Stimulated activated CD8-positive, alpha-beta memory T cell treated with anti-CD3 and anti-CD28 coated beads, Interleukin-12 subunit alpha, Interleukin-12 subunit beta, amount 100 ng/mL, for 24 hours (primary cell): ENCODE measurements around the gene CISH.

Source experiments
- DNase-seq: peaks from one replicate; pipeline ENCODE4 v3.0.0-alpha.2; 2020; ENCODE audit errors: extremely low read depth

CISH gene, protein sequence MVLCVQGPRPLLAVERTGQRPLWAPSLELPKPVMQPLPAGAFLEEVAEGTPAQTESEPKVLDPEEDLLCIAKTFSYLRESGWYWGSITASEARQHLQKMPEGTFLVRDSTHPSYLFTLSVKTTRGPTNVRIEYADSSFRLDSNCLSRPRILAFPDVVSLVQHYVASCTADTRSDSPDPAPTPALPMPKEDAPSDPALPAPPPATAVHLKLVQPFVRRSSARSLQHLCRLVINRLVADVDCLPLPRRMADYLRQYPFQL

DNA sequence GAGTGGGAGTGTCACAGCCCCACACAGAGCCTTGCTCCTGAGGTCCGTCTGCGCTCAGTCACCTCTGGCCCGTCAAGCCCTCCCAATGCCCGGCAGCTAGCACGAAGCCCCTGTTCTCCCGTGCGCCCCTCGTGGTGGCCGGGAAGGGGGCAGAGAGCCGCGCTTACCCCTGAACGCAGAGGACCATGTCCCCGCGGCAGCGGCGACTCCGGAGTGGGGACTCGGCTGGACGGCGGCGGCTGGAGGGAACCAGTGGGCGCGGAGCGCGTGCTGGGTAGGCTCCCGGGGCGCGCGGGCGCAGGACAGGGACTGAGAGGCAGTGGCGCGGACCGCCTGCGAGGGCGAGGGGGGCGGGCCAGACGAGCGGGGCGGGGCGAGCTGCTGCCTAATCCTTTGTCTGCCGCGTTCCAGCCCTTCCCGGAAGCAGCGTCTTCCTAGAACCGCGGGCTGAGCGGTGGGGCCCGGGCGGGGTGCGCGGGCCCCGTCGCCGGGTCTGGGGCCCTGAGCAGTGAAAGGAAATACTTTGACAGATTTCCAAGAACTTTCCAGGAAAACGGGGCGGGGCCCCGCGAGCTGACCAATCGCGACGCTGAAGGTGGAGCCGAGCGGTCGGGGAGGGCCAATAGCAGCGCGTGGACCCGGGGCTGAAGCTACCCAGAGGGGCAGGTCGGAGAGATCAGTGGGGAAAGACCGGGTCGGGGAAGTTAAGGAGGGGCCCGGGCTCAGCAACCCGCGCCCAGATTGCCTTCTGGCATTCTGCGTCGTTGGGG lies at the start of gene CISH:
TSS of gene CISH (minus strand) at position 311 of the 770 bp plus-strand sequence. CDS start at position 187, 124 bp downstream.
- DNase-seq: peak; percentile 91

DNA sequence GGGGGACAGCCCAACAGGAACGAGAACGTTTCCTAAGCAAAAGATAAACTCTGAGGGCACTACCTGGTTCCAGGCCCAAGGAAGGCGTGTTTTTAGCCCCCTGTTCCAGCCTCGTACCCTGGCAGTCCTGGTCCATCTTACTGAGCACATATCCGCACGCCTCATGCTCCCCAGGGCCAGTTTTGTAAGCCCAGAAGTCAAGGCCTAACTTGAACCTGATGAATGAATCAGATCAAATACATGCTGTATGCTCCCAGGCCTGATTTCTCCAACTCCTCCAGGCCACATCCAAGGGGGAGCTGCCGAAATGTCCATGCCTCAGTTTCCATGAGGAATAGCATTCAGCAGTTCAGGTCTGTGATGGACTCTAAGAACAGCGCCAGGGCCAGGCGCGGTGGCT lies 48.8 kb upstream of the CISH start:
- no peak for DNase-seq

DNA sequence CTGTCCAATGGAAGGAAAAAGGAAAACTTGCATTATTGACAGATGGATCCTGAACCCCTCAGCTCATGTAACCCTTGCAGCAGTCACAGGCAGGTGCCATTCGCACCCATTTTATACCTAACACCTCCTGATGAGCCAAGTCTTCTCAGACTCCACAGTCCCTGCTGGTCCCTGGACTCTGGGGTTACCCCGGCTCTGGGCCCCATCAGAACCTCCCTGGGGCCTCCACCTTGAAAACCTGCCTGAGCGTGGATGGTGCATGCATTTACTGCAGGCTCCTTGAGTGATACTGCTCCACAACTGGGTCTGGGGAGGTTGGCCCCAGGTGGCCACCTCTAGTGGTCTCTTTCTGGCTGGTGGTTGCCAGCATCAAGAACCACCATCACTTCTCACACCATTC lies 47.3 kb upstream of the CISH start:
- DNase-seq: no peak

DNA sequence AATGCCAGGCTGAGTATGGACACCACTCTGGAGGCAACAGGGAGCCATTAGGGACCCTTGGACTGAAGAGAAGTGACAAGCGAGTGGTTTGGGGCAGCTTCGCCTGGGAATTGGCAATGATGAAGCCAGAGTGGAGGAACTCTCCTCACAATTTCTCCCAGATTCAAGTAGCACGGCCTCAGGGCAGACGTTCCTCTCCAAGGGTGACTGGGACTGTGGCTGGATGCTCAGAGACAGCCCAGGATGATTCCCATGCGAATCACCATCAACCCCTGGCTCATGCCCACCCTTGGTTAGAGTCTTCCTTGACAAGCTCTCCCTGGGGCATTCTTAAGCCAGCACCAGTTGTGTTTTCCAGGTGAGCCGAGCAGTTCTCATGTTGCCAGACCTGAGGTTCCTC lies 46.8 kb upstream of the CISH start:
- no peak for DNase-seq

DNA sequence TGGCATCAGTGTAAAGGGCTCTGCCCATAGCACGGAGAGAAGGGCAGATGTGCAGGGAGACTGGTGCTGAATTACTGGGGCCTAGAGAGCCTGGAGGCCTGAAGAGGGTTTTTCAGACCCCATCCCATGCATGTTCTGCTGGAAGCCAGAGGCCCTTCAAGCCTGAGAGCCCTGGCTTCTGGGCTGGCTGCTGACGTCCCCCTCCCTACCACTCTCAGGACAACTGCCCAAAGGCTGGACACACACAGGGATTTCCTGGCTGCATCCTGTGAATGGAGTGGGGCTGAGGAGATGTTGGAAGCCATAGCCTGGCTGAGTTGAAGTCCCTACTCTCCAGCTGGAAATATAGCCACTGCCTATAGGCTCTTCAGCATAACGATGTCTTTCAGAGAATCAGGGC lies 46.2 kb upstream of the CISH start:
- no peak for DNase-seq

DNA sequence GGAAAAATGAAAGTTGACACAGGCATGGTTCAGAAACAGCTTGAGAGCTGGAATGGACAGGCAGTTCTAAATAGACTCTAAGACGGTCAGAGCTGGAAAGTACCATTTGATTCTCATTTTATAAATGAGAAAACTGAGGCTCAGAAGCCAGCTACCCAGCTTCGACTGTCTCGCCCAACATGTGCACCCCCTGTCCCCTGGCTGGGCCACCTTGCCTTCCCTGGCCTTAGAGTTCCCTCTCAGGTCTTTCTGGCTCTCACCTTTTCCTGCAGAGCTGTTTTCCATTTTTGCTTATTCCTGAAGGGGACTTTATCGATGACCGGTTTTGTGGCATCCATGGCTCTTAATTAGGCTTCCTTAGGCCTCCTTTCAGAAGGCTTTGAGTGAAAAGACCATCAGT lies 45.8 kb upstream of the CISH start:
- no peak for DNase-seq

DNA sequence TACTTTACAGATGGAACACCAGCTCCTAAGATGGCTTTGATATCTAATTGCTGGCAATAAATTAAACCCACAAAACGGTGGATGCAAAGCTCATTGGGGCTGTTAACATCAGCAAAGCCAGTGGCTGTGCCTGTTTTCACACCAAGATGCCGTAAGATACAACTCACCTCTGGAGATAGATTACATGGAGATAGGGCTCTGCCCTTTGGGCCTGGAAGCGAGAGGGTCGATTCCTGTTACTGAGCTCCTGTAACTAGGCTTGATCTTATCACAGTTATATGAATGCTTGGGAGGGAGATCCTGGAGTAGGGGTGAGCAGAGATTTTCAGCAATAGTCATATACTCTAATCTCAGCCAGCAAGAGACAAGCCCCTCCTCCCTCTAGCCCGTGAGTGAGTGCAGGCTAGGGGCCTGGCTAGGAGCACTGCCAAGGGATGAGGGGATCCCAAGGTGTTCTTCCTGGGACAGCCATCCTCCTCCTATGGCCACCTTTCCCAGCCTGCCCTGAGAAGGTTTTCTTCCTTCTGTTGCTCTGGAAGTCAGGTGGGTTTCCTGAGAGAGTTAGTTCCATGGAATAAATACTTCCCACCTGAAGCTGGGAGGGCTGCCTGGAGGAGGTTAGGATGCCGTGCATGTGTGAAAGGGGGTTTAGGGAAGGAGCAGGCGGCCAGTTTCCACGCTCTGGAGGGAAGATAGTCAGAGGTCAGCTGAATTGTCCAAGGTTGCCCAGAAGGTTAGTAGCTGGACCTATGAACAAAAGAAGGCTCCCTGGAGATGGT lies 45.0 kb upstream of the CISH start:
- no peak for DNase-seq

DNA sequence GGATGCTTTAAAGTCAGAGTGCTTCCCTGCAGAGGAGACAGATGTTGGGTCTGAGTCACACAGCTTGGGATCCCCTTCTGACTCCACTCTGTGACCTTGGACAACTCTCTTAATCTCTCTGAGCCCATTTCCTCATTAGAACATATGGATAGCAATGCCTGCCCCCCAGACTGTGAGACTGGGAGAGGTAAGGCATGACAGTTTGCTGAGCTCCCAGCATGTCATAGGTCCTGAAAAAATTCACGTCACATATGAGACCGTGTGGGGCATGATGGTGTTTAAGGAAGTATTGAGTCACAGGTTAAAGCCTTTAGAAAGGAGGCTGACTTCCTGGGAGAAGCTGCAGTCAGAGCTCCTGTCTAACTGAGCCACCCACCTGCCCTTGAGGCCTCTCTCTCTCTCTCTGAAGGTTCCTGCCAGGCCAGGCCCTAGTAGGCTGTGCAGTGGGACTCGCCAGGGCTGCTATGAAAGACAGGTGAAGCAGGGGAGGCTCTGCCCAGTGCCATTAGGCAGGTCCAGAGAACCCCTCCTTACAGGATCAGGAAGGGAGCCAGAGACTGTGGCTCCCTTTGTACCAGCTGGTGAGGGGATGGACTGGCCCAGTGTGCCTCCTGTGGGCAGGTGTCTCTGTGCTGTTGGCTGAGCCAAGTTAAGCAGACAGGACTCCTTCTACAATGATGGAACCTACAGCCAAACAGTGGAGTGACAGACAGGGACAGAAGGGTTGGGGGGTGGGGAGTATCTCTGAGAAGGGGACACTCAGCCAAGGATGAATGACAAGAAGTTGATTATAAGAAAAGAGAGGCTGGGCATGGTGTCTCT lies 43.6 kb upstream of the CISH start:
- no peak for DNase-seq

DNA sequence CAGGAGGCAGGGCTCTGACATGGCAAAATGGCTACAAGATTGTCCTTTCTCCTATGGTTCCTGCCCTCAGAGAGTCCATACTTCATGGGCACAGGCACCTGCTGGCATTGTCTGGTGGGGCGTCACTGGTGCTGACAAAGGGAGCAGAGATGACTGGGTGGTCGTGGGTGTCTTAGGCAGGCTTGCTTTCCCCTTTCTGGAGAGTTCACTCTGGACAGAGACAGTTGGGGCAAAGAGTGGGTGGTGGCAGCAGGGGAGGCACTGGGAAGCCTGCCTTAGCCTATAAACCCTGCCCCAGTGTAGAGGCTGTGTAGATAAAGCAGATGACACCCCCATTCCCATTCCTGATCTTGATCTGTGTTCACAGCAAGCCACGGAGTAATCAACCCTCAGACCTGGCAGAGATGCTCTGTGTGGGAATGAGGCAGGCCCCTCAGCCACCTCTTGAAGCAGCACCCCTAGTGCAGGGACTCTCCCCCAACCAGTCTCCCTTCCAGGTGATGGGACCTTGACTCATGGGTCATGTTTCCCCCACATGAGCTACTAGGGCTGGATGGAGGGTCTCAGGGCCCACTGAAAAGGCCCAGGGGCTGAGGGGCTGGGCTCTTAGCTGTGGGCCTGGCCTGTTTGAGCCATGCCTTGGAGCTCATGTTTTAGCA lies 42.5 kb upstream of the CISH start:
- DNase-seq: no peak

DNA sequence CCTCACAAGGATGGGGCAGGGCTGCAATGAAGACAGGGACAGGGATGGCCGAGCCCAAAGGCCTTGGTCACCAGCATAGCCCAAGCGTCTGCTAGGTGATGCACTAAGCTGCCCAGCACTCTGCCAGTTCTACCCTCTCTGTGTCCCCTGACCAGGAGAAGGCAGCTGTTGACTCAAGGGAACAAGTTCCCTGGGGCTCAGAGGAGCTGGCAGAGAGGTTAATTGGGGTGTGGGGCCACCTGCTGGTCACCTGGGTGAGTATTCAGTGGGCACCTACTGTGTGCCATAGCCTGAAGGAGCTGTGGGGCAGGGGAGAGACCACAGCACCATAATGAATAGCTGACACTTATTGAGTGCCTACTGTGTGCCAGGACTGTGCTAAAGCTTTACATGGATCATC lies 41.1 kb upstream of the CISH start:
- DNase-seq: no peak

DNA sequence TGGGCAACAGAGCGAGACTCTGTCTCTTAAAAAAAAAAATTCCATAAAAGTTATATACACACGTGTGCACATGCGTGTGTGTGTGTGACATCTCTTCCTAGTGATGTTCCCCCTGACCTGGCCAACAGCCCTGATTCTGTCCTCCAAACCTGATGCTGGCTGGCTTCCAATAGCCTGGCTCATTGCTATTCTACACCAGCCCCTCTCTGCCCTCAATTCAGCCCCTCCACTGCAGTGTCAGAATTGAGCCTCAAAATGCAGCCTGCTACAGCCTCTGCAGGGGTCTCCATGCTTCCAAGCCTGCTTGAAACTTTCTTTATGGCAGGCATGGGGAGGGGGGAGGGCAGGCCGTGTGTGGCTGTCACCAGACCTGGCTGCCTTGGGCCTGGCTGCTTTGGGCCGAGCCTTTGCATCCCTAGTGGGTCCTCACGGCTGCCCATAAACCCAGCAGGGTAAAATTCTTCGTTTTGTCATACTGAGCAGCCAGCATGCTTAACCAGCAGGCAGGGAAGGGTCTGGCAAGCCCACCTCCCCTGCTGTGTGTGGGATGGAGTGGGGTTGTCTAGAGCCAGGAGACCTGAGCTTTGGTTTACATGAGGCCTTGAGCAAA lies 40.5 kb upstream of the CISH start:
- DNase-seq: no peak

DNA sequence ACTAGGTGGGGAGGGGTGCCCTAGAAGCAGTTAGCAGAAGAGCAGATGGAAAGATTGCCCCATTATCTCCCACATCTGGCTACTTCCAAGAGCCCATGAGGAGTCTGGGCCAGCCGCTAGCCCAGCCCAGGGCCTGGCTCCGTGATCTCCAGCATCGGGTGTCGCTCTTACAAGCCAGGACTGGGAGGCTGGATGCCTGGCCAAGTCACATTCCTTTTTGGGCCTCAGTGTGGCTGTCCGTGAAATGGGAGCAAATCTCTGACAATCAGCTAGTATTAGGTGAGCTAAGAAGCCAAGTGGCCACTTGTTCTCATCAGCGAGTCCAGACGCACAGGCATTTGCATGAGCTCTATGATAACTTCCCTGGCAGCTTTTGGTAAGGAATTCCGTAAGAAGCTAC lies 39.9 kb upstream of the CISH start:
- no peak for DNase-seq

DNA sequence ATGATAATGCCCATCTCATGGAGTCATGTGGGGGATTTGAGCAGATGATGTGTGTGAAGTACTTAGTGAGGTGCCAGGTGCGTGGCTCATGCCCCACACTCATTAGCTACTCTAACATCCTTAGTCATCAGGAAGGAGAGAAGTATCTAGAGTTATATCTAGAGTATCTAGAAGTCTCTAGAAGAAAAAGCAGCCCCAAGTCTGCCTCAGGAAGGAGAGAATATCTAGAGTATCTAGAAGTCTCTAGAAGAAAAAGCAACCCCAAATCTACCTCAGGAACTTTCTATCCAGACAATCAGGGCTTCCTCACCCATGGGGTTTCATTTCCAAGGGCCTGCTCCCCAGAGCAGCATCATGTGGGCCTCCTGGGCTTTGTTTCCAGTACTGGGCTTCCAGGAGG lies 38.4 kb upstream of the CISH start:
- DNase-seq: no peak

DNA sequence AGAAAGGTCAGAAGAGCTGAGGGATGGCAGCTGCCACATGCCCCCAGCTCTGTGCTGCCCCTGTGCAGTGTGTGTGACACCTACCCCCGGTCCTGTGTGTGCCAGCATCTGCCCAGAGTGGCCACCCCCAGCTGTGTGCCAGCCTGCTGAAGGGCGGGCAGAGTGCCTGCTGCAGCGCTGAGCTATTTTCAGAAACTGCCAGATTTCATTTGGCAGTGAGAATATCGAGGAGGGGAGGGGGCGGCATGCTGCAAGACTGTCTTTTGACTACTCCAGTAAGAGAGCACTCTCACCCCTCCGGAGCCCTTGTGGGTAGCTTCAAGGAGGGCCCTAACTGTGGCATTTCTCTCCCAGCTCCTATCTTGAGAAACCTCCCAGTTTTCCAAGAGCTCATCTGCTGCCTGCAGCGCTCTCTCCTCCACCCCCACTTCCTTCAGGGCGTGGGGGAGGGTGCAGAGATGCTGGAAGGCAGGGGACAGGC lies 37.9 kb upstream of the CISH start:
- no peak for DNase-seq

DNA sequence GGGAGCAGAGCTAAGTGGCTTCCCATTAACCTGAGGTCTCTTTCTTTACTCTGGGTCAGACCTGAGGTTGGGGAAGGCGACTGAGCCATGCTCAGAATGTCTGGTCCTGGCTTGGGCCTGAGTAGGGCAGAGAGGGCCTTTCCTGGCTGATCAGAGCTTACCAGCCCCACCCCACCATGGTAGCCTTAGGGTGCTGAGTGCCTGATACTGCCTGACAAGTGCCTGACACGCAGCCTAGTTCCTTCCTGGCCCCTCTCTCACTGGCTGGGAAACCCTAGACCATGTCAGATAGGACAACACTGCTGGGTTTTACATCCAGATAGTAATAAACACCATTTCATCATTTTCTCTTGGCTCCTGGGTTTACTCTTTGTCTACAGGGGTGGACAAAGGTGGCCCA lies 37.4 kb upstream of the CISH start:
- no peak for DNase-seq

DNA sequence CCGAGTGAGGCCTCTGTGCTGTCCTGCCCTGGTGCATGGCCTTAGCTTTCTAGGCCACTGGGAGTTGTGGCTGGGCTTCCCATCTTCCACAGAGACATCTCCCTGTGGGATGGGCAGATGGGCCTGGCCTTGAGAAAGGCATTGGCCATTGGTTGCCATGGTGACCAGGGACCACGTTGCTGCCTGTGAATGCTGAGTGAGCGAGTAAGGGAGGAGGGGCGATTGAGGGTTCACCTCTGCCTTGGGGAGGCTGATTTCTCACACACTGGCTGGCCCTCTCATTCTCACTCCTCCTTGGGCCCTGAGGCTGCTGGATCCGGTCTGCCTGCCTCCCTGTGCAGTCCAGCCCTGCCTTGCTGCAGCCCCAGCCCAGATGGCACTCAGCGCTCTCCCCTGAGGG lies 36.7 kb upstream of the CISH start:
- DNase-seq: no peak

DNA sequence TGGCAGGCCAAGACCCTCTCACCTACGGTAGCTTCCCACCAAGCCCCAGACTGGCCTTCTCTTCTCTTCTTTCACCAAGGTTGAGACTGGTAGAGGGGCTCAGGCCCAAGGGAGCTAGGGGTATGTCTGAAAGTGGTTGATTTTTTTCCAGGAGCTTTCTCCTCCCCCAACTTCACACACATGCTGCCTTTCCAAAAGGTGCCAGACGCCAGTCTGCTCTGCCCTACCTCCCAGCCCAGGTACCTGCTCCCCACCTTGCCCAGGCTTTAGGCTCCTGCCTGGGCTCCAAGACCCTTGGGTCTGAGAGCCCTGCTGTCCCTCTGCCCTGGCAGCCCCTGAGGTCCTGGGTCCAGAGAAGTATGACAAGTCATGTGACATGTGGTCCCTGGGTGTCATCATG lies 33.8 kb upstream of the CISH start:
- DNase-seq: no peak

DNA sequence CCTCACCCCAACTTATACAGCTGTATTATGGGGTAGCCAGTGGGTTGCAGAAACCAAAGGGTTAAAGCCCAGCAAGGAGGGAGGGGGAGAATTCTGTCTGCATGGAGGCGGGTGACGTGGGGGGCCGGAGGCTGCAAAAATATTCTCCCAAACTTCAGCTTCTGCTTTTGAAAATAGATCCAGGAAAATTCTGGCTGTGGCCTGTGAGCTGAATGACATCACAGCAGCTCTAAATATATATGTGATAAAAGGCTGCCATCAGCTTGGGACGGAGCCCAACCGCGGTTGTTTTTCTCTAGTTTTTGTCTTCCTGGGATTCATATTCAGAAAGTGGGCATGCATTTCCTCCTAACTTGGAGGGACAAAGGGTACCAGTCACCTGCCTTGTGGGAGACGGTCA lies 33.0 kb upstream of the CISH start:
- no peak for DNase-seq

DNA sequence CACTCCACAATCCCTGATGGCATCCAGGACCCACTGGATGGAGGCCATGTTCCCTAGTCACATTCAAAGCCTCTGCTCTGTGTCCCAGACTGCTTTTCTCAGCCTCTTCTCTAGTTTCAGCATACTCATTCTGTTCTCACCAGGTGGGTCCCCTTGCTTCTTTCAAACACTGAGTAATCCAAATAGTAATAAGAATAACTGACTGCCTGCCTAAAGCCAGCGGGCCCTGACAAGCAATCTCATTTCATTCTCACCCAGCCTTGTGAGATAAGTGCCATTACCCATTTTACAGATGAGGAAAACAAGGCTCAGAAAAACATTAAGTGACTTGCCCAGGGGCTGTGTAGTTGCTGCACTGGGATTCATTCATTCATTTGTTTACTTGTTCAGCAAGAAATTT lies 30.8 kb upstream of the CISH start:
- no peak for DNase-seq

DNA sequence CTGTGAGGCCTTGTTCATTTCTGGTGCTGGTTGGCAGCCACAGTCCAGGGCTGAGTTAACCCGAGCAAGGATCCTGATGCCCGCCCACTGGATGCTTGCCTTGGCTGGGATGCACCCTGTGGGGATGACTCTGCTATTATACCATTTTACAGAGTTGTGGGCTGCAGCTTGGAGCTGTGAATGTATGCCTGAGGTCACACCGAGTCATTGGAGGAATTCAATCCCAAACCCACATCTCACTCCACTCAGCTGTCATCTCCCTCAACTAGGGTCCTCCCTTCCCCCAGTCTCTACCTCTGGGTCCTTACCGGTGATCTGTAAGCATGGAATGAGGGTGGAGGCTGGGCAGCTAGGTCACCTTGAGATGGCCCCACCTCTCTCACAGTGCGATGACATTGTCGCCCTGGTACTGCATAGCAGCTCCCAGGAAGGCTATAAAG lies 27.5 kb upstream of the CISH start:
- DNase-seq: no peak

DNA sequence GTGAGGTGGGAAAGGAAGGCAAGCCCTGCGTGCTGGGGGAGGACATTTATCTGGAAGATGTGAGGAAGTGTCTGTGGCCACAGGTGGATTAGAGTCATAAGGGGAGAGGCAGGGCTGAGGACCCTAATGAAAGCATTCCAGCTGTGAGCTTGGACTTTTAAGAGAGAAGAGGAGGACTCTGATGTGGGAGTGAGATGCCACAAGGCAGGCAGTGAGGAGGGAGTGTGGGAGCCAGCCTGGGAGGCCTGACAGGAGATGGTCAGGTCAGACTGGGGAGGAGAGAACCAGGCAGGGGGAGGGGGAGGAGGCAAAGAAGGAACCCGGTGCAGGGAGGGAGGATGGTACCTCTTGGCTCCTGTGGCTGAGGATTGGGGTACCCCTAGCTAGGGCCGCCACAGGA lies 26.4 kb upstream of the CISH start:
- DNase-seq: no peak
